ENCODE data around the gene GLIPR1L1. TPM values are rescaled to one million over a fixed set of nuclear protein-coding genes. Genes with fewer than 3 reads are reported as not detected.

GLIPR1L1 gene
- total RNA-seq, 1 experiment from 2014 or later = not detected

GRCh38 chr12:75302781-75303180, 31.7 kb upstream of the GLIPR1L1 start:
- Mint-ChIP-seq H3K27ac (no peak overlapping the region), H3K4me1 (no peaks in the 10 kb centered on the region), H3K27me3 (ENCODE audit: low read depth) (peaks cover 4% of the 10 kb centered on the region), H3K9me3 (peaks cover 14% of the 10 kb centered on the region), H3K36me3 (peaks cover 6% of the 10 kb centered on the region), H3K4me3 (no peak overlapping the region)
- CTCF ChIA-PET = no interaction called here
- POLR2A ChIA-PET = no interaction called here
- DNase-seq (ENCODE audit: low spot score) (no peak), ATAC-seq (no peak)
- no peak for TF ChIP-seq ZNF121 (CRISPR knock-in tag; IDR thresholded peaks at IDR 0.05)
- no peak for TF ChIP-seq EMX1 (CRISPR knock-in tag; IDR thresholded peaks at IDR 0.05)
- TF ChIP-seq ZNF416 (CRISPR knock-in tag; IDR thresholded peaks at IDR 0.05) = no peak
- TF ChIP-seq JAZF1 (CRISPR knock-in tag; IDR thresholded peaks at IDR 0.05) = no peak
- TF ChIP-seq ZNF263 (CRISPR knock-in tag; IDR thresholded peaks at IDR 0.05; ENCODE audit: low read depth) = no peak

GRCh38 chr12:75305412-75306332, 28.8 kb upstream of the GLIPR1L1 start:
- POLR2A ChIA-PET = no interaction called here
- Mint-ChIP-seq H3K27ac (no peak overlapping the region), H3K4me3 (no peak overlapping the region), H3K9me3 (peaks cover 16% of the 10 kb centered on the region), H3K4me1 (no peaks in the 10 kb centered on the region), H3K27me3 (ENCODE audit: low read depth) (no peaks in the 10 kb centered on the region), H3K36me3 (peaks cover 6% of the 10 kb centered on the region)
- DNase-seq (ENCODE audit: low spot score) = no peak
- peak; percentile 66 for ATAC-seq
- TF ChIP-seq RELA (CRISPR knock-in tag; IDR thresholded peaks at IDR 0.05; ENCODE audit: borderline replicate concordance) = no peak
- TF ChIP-seq CREM (CRISPR knock-in tag; IDR thresholded peaks at IDR 0.05) = no peak
- no peak for TF ChIP-seq USF1 (CRISPR knock-in tag; IDR thresholded peaks at IDR 0.05)
- TF ChIP-seq MYBL2 (CRISPR knock-in tag; IDR thresholded peaks at IDR 0.05) = no peak
- no peak for TF ChIP-seq ZNF121 (CRISPR knock-in tag; IDR thresholded peaks at IDR 0.05)
- no peak for TF ChIP-seq USF2 (CRISPR knock-in tag; IDR thresholded peaks at IDR 0.05)
- no peak for TF ChIP-seq PRRX2 (CRISPR knock-in tag; IDR thresholded peaks at IDR 0.05)
- no peak for TF ChIP-seq NFE2L1 (CRISPR knock-in tag; IDR thresholded peaks at IDR 0.05)
- CTCF ChIA-PET = no interaction called here

- ChIA-PET CTCF (no interaction called here), POLR2A (no interaction called here)
- H3K9me3 Mint-ChIP-seq = peaks cover 13% of the 10 kb centered on the region
- no peak for ATAC-seq
- no peak overlapping the region for H3K4me3 Mint-ChIP-seq
- no peak for DNase-seq (ENCODE audit: low spot score)
- H3K36me3 Mint-ChIP-seq = peaks cover 6% of the 10 kb centered on the region
- H3K27me3 Mint-ChIP-seq (ENCODE audit: low read depth) = no peaks in the 10 kb centered on the region
- no peaks in the 10 kb centered on the region; the same call in 1 of the 2 replicates for H3K4me1 Mint-ChIP-seq
- peak overlapping the region; percentile 72; the same call in 1 of the 2 replicates for H3K27ac Mint-ChIP-seq
- TF ChIP-seq FOXP4 (CRISPR knock-in tag; IDR thresholded peaks at IDR 0.05) = no peak
- TF ChIP-seq SMAD4 (CRISPR knock-in tag; IDR thresholded peaks at IDR 0.05) = no peak
- no peak for TF ChIP-seq AR (CRISPR knock-in tag; IDR thresholded peaks at IDR 0.05)
- no peak for TF ChIP-seq USF2 (CRISPR knock-in tag; IDR thresholded peaks at IDR 0.05)
- TF ChIP-seq ETV6 (CRISPR knock-in tag; IDR thresholded peaks at IDR 0.05) = no peak
- no peak for TF ChIP-seq ZNF219 (CRISPR knock-in tag; IDR thresholded peaks at IDR 0.05; ENCODE audit: borderline replicate concordance)
- TF ChIP-seq NFE2L1 (CRISPR knock-in tag; IDR thresholded peaks at IDR 0.05) = no peak
- no peak for TF ChIP-seq ARID4B (CRISPR knock-in tag; IDR thresholded peaks at IDR 0.05; ENCODE audit: borderline replicate concordance)
Observed at GRCh38 chr12:75308279-75308678, 26.2 kb upstream of the GLIPR1L1 start.
